Measurements from ENCODE around the gene RASAL1.

The RASAL1 gene

GRCh38 chr12:113060336-113060960, 75.1 kb downstream of the RASAL1 start:
- no peak overlapping the region for H3K4me3 ChIP-seq (ENCODE audit: low read depth, low read length)
- TF ChIP-seq CTCF (IDR thresholded peaks at IDR 0.05; ENCODE audit: borderline replicate concordance, insufficient read depth, low read depth, low read length), result no peak

GRCh38 chr12:113059071-113059595, 76.4 kb downstream of the RASAL1 start:
- no peak for TF ChIP-seq CTCF (IDR thresholded peaks at IDR 0.05; ENCODE audit: borderline replicate concordance, insufficient read depth, low read depth, low read length)
- H3K4me3 ChIP-seq (ENCODE audit: low read depth, low read length), result no peak overlapping the region

- no peak for TF ChIP-seq CTCF (IDR thresholded peaks at IDR 0.05; ENCODE audit: borderline replicate concordance, insufficient read depth, low read depth, low read length)
These were observed 77.0 kb downstream of the RASAL1 start for GRCh38 chr12:113058553-113058952.

GRCh38 chr12:113057565-113058485, 77.7 kb downstream of the RASAL1 start:
- H3K4me3 ChIP-seq (ENCODE audit: low read depth, low read length), result no peak overlapping the region
- no peak for TF ChIP-seq CTCF (IDR thresholded peaks at IDR 0.05; ENCODE audit: borderline replicate concordance, insufficient read depth, low read depth, low read length)

More at GRCh38 chr12:113058553-113058952, 77.0 kb downstream of the RASAL1 start:
- H3K4me3 ChIP-seq (ENCODE audit: low read depth, low read length), result no peak overlapping the region

GRCh38 chr12:113056631-113057488, 78.7 kb downstream of the RASAL1 start, which contains the start of gene DTX1:
Gene DTX1 (plus strand): TSS chr12:113056730. CDS start chr12:113058193, 1,463 bp downstream.
- peak within 1 kb of the TSS; percentile 10 for H3K4me3 ChIP-seq (ENCODE audit: low read depth, low read length)
- no peak for TF ChIP-seq CTCF (IDR thresholded peaks at IDR 0.05; ENCODE audit: borderline replicate concordance, insufficient read depth, low read depth, low read length)

GRCh38 chr12:113056381-113056630, 79.3 kb downstream of the RASAL1 start:
- H3K4me3 ChIP-seq (ENCODE audit: low read depth, low read length), result no peak overlapping the region
- TF ChIP-seq CTCF (IDR thresholded peaks at IDR 0.05; ENCODE audit: borderline replicate concordance, insufficient read depth, low read depth, low read length), result no peak

Measured in GM12875 (cell line).